SK-N-SH (cell line): ENCODE data around the gene UCK2. TPM values are rescaled to one million over a fixed set of nuclear protein-coding genes. Genes with fewer than 3 reads are reported as not detected.

Source experiments
- CTCF ChIA-PET: fragments of 300-600, 350-600 bp; formaldehyde crosslinking; extraction: SDS; loops from one replicate; lab custom pipeline; 2021; lab: Yijun Ruan, JAX
- POLR2A ChIA-PET: fragments of 350-600 bp; sonication (Branson Sonifier 250); formaldehyde crosslinking; extraction: SDS; loops from one replicate; lab custom pipeline; 2020; ENCODE audit warnings: antibody characterized with exemption, inconsistent platforms; lab: Yijun Ruan, JAX
- DNase-seq: peaks from one replicate; pipeline ENCODE4 v3.0.0; 2012
- H2AFZ ChIP-seq: fragments of 200-600 bp; sonication (generic); 2 replicates; pipeline ENCODE4 v1.8.1; 2016; ENCODE audit warnings: antibody characterized with exemption, mild to moderate bottlenecking, low read depth
- H3F3A ChIP-seq: fragments of 200-600 bp; sonication (generic); replicated peaks from 2 replicates; pipeline ENCODE3; 2016; ENCODE audit warnings: antibody characterized with exemption, mild to moderate bottlenecking; ENCODE audit not compliant: insufficient read depth
- H3K27ac ChIP-seq, 2 experiments: fragments of 200-500 bp in 1 of 2; fragments of 200-600 bp in 1 of 2; sonication (Bioruptor generic) in 1 of 2; sonication (generic), shearing (Covaris generic) in 1 of 2; 2 replicates each; pipeline versions ENCODE4 v1.5.1 to v1.6.1; 2014 to 2016; ENCODE audit warnings: low read depth in 2 of 2, inconsistent platforms in 1 of 2, low read length in 1 of 2, mild to moderate bottlenecking in 1 of 2, mixed read lengths in 1 of 2
- H3K27me3 ChIP-seq: fragments of 200-600 bp; sonication (generic), shearing (Covaris generic); 2 replicates; pipeline ENCODE4 v1.6.1; 2016; ENCODE audit warnings: mixed run types; ENCODE audit not compliant: insufficient read depth
- H3K36me3 ChIP-seq, 2 experiments: fragments of 200-500 bp in 1 of 2; fragments of 200-600 bp in 1 of 2; sonication (Bioruptor generic) in 1 of 2; sonication (generic) in 1 of 2; replicated peaks in 1 of 2; 2 replicates each; pipeline versions ENCODE3 to v1.5.1; 2014 to 2016; ENCODE audit warnings: low read length in 1 of 2, mild to moderate bottlenecking in 1 of 2; ENCODE audit not compliant: insufficient read depth in 2 of 2, control insufficient read depth in 1 of 2
- H3K4me1 ChIP-seq, 2 experiments: fragments of 200-500 bp in 1 of 2; fragments of 200-600 bp in 1 of 2; sonication (Bioruptor generic) in 1 of 2; sonication (generic), shearing (Covaris generic) in 1 of 2; 2 replicates each; pipeline versions ENCODE4 v1.5.1 to v1.6.1; 2014 to 2016; ENCODE audit warnings: low read depth in 1 of 2, low read length in 1 of 2, mixed run types in 1 of 2; ENCODE audit not compliant: insufficient read depth in 2 of 2, control insufficient read depth in 1 of 2
- H3K4me2 ChIP-seq: fragments of 200-600 bp; sonication (generic), shearing (Covaris generic); 2 replicates; pipeline ENCODE4 v1.6.1; 2017; ENCODE audit warnings: mixed run types
- H3K4me3 ChIP-seq, 2 experiments: fragments of 200-500 bp in 1 of 2; fragments of 200-600 bp in 1 of 2; sonication (Bioruptor generic) in 1 of 2; sonication (generic), shearing (Covaris generic) in 1 of 2; 2 replicates each; pipeline versions ENCODE4 v1.5.1 to v1.8.1; 2014 to 2016; ENCODE audit warnings: low read depth in 2 of 2, inconsistent platforms in 1 of 2, low read length in 1 of 2, mild to moderate bottlenecking in 1 of 2, mixed read lengths in 1 of 2, moderate library complexity in 1 of 2
- H3K79me2 ChIP-seq: fragments of 200-600 bp; sonication (generic); 2 replicates; pipeline ENCODE4 v1.8.1; 2017; ENCODE audit warnings: mild to moderate bottlenecking; ENCODE audit not compliant: insufficient read depth
- H3K9ac ChIP-seq: fragments of 200-600 bp; sonication (generic); 2 replicates; pipeline ENCODE4 v1.6.1; 2017; ENCODE audit warnings: mixed run types
- H3K9me2 ChIP-seq: fragments of 200-600 bp; sonication (generic); 2 replicates; pipeline ENCODE4 v1.6.1; 2017; ENCODE audit warnings: mixed run types
- H3K9me3 ChIP-seq: fragments of 200-600 bp; sonication (generic); 2 replicates; pipeline ENCODE4 v1.6.1; 2017; ENCODE audit warnings: mixed run types, mild to moderate bottlenecking, moderate library complexity
- H4K20me1 ChIP-seq: fragments of 200-600 bp; sonication (generic); 2 replicates; pipeline ENCODE4 v1.6.1; 2017; ENCODE audit warnings: mild to moderate bottlenecking, mixed run types; ENCODE audit not compliant: insufficient read depth
- FOXJ3 ChIP-seq: sonication (generic); formaldehyde crosslinking; IDR thresholded peaks from 2 replicates; pipeline ENCODE4 v1.5.1; 2020; ENCODE audit warnings: mild to moderate bottlenecking, missing genetic modification reagents
- GATA2 ChIP-seq: sonication (generic); formaldehyde crosslinking; IDR thresholded peaks from 2 replicates; pipeline ENCODE4 v1.5.0; 2020; ENCODE audit warnings: mild to moderate bottlenecking, missing genetic modification reagents
- JUND ChIP-seq: IDR thresholded peaks from 2 replicates; pipeline ENCODE4 v1.4.0; 2012
- MXI1 ChIP-seq: IDR thresholded peaks from 2 replicates; pipeline ENCODE4 v1.6.1; 2012; ENCODE audit warnings: mild to moderate bottlenecking, low read depth, low read length, improper control_type of control experiment
- NFIC ChIP-seq: IDR thresholded peaks from 2 replicates; pipeline ENCODE4 v1.4.0; 2012; ENCODE audit warnings: borderline replicate concordance
- RAD21 ChIP-seq: IDR thresholded peaks from 2 replicates; pipeline ENCODE4 v1.6.1; 2012; ENCODE audit warnings: mild to moderate bottlenecking, low read length
- RCOR1 ChIP-seq: fragments of 150-350 bp; IDR thresholded peaks from 2 replicates; pipeline ENCODE4 v1.6.1; 2017; ENCODE audit warnings: antibody characterized with exemption, low read length
- RFX5 ChIP-seq: IDR thresholded peaks from 2 replicates; pipeline ENCODE4 v1.6.1; 2012; ENCODE audit warnings: mild to moderate bottlenecking, improper control_type of control experiment, low read length
- TAF1 ChIP-seq: IDR thresholded peaks from 2 replicates; pipeline ENCODE4 v1.6.1; 2012; ENCODE audit warnings: low read depth, mild to moderate bottlenecking, low read length, moderate library complexity, borderline replicate concordance
- TCF12 ChIP-seq: IDR thresholded peaks from 2 replicates; pipeline ENCODE4 v1.4.0; 2012
- TEAD4 ChIP-seq: IDR thresholded peaks from 2 replicates; pipeline ENCODE4 v1.4.0; 2012; ENCODE audit warnings: mild to moderate bottlenecking, borderline replicate concordance; ENCODE audit not compliant: insufficient read depth
- WGBS: methylation state at CpG from one replicate; pipeline ENCODE4 v1.1.6; 2017; ENCODE audit warnings: low lambda C conversion rate; 5-methylcytosine and 5-hydroxymethylcytosine counted together
- polyA plus RNA-seq, 3 experiments: library from polyadenylated mRNA; depleted of rRNA; stranded (reverse); fragments of >200 nt; gene quantifications; 2 replicates each; pipeline ENCODE4 v1.2.3, GENCODE V29; 2012
- TF ChIP-seq, protein P1 (sequence below): IDR thresholded peaks from 2 replicates; pipeline ENCODE4 v1.4.0; 2012; ENCODE audit warnings: low read depth
- TF ChIP-seq, protein P2 (sequence below): IDR thresholded peaks from 2 replicates; pipeline ENCODE4 v1.6.1; 2012; ENCODE audit warnings: mild to moderate bottlenecking, low read depth, low read length, moderate library complexity
- TF ChIP-seq, protein P3 (sequence below): IDR thresholded peaks from 2 replicates; pipeline ENCODE4; 2012
- TF ChIP-seq, protein P4 (sequence below): fragments of 200-600 bp; sonication (generic); IDR thresholded peaks from 2 replicates; pipeline ENCODE4 v1.6.1; 2017; ENCODE audit warnings: antibody characterized with exemption, mild to moderate bottlenecking, moderate library complexity

Gene UCK2
- polyA plus RNA-seq, 1 of the 3 experiments (the other 2 are of a cell fraction), result 53.7 TPM

DNA sequence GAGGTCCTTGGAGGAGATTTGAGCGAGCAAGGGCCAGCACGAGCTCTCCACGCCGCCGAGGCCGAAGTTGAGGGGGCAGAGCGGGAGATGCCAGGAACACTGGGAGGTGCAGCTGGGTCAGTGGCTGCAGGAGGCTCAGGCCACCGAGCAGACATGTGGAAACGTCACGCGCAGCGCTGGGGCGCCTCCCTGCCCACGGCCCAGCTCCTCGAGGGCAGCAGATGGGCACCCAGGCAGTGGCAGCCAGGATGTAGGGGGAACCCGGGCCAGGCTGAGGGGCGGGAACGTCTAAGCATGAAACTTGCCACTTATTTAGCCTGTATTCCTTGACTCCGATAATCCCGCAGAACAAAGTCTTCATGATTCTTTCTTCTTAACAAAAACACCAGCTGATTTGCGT, 114.1 kb downstream of the UCK2 start:
- Histone ChIP-seq H4K20me1 (no peaks in the 10 kb centered on the region), H3K79me2 (no peaks in the 10 kb centered on the region), H3K27ac (no peak overlapping the region), H3K4me2 (no peak overlapping the region), H3K9me2 (no peaks in the 10 kb centered on the region), H3K9me3 (no peaks in the 10 kb centered on the region), H3K36me3 (no peaks in the 10 kb centered on the region), H2AFZ (no peak overlapping the region), H3K4me1 (no peaks in the 10 kb centered on the region), H3K27me3 (no peaks in the 10 kb centered on the region)
- 66% methylated on average over 13 of the region's 21 CpGs for WGBS
- ChIA-PET POLR2A (no interaction called here), CTCF (interaction anchor here (1.2 to 3.2 kb wide), 2 partner anchors 13 to 537 kb away, joined by 3 to 12 read pairs; no protein-coding TSS in a partner anchor)
- no peak for DNase-seq
- TF ChIP-seq NFIC (no peak), TCF12 (no peak), TAF1 (no peak), RCOR1 (no peak), JUND (no peak), RAD21 (no peak), MXI1 (no peak), FOXJ3 (CRISPR knock-in tag) (no peak), RFX5 (no peak), GATA2 (CRISPR knock-in tag) (no peak), TEAD4 (no peak)
- TF ChIP-seq, protein P1, sequence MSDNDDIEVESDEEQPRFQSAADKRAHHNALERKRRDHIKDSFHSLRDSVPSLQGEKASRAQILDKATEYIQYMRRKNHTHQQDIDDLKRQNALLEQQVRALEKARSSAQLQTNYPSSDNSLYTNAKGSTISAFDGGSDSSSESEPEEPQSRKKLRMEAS, result no peak
- TF ChIP-seq, protein P2, sequence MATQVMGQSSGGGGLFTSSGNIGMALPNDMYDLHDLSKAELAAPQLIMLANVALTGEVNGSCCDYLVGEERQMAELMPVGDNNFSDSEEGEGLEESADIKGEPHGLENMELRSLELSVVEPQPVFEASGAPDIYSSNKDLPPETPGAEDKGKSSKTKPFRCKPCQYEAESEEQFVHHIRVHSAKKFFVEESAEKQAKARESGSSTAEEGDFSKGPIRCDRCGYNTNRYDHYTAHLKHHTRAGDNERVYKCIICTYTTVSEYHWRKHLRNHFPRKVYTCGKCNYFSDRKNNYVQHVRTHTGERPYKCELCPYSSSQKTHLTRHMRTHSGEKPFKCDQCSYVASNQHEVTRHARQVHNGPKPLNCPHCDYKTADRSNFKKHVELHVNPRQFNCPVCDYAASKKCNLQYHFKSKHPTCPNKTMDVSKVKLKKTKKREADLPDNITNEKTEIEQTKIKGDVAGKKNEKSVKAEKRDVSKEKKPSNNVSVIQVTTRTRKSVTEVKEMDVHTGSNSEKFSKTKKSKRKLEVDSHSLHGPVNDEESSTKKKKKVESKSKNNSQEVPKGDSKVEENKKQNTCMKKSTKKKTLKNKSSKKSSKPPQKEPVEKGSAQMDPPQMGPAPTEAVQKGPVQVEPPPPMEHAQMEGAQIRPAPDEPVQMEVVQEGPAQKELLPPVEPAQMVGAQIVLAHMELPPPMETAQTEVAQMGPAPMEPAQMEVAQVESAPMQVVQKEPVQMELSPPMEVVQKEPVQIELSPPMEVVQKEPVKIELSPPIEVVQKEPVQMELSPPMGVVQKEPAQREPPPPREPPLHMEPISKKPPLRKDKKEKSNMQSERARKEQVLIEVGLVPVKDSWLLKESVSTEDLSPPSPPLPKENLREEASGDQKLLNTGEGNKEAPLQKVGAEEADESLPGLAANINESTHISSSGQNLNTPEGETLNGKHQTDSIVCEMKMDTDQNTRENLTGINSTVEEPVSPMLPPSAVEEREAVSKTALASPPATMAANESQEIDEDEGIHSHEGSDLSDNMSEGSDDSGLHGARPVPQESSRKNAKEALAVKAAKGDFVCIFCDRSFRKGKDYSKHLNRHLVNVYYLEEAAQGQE, result no peak
- TF ChIP-seq, protein P3, sequence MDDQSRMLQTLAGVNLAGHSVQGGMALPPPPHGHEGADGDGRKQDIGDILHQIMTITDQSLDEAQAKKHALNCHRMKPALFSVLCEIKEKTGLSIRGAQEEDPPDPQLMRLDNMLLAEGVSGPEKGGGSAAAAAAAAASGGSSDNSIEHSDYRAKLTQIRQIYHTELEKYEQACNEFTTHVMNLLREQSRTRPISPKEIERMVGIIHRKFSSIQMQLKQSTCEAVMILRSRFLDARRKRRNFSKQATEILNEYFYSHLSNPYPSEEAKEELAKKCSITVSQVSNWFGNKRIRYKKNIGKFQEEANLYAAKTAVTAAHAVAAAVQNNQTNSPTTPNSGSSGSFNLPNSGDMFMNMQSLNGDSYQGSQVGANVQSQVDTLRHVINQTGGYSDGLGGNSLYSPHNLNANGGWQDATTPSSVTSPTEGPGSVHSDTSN, result no peak
- TF ChIP-seq, protein P4, sequence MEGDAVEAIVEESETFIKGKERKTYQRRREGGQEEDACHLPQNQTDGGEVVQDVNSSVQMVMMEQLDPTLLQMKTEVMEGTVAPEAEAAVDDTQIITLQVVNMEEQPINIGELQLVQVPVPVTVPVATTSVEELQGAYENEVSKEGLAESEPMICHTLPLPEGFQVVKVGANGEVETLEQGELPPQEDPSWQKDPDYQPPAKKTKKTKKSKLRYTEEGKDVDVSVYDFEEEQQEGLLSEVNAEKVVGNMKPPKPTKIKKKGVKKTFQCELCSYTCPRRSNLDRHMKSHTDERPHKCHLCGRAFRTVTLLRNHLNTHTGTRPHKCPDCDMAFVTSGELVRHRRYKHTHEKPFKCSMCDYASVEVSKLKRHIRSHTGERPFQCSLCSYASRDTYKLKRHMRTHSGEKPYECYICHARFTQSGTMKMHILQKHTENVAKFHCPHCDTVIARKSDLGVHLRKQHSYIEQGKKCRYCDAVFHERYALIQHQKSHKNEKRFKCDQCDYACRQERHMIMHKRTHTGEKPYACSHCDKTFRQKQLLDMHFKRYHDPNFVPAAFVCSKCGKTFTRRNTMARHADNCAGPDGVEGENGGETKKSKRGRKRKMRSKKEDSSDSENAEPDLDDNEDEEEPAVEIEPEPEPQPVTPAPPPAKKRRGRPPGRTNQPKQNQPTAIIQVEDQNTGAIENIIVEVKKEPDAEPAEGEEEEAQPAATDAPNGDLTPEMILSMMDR, result no peak
- TF ChIP-seq, all 33 proteins: peak for 0
- no peak overlapping the region for H3K9ac ChIP-seq
- H3K4me3 ChIP-seq, result no peak overlapping the region
- no peaks in the 10 kb centered on the region for H3F3A ChIP-seq
